HT-29 (cell line): ENCODE results near the gene HMGXB3. TPM values are rescaled to one million over a fixed set of nuclear protein-coding genes. Genes with fewer than 3 reads are reported as not detected.
"Not testable (repeated sequence)": the region's sequence is repeated elsewhere in the genome, so short reads cannot be mapped to it uniquely, and the experiment has no call there.

Experiments
- DNase-seq: peaks from one replicate; pipeline ENCODE4 v3.0.0-alpha.2; 2015; ENCODE audit warnings: low spot score
- total RNA-seq: library from RNA; depleted of rRNA; stranded (reverse); fragments of >200 nt; shearing (Covaris generic); gene quantifications from 2 replicates; pipeline ENCODE4 v1.2.3, GENCODE V29; 2014

Gene HMGXB3
- total RNA-seq, 1 experiment from 2014 or later: 53.6 TPM

DNA sequence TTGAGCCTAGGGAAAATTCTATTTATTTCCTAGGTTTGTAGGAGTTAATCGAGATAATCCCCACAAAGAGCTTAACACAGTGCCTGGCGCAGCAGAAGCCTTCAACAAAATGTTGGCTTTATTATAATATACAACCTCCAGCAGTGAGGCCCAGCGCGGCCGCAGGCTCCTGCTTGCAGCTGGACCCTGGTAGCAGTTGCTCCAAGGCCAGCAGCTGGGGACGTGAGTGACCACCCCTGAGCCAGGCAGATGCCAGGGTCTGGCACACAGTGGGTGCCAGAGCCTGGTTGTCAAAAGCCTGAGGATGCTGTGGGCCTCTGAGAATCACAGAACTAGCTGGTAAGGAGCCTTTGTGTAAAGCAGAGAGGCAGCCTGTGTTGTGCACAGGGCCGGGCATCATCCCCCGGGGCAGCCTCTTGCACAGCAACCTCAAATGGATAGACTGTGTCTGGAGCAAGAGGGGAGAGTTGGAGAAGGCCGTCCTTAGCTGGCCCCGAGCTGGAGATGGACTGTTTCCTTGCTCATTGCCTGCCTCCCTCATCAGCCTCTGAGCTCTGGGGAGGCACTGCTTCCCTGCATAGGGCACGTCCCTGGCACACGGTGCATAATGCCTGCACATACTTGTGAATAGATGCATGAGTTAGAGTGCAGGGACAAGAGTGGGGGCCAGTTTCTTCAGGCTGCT is 68.6 kb downstream of the HMGXB3 start:
- DNase-seq: no peak

DNA sequence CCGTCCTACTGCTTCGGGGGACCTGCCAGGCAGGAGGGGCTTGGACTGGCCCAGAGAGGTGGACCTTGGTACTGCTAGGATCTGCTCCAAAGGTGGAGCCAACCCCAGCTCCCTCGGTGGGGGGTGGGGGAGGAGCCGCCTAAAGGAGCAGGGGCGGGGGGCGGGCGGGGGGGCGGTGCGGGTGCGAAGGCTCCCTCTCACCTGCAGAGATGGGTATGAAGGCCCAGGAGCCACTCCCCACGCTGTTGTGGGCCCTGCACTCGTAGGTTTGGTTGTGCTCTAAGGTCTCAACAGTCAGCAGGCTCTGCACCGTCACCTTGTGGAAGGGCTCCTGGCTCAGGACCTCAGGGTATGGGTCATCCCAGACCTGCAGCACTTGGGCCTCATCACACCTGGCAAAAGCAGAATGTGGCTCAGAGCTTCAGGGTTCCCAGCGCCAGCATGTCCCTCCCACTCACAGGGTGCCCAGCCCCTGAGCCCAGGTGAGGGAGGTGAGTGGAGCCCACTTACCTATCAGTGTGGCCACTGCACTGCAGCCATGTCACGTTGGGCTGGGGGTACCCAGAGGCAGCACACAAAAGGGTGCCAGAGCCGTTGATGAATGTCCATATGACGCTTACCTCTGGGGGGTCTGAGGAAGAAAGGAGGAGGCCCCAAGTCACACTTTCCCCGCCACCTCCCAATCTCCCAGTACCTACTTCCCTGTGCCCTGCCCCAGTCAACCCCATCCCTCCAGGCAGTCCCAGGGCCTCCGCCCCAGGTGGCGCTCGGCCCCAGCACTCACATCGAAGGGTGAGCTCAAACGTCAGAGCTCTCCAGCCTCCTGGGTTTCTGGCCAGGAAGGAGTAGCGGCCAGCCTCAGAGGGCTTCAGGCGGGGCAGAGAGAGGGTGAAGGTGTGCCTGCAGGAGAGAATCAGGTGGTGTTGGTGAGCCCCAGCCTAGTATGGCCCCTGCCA is 69.4 kb downstream of the HMGXB3 start:
- DNase-seq: peak; percentile 14

DNA sequence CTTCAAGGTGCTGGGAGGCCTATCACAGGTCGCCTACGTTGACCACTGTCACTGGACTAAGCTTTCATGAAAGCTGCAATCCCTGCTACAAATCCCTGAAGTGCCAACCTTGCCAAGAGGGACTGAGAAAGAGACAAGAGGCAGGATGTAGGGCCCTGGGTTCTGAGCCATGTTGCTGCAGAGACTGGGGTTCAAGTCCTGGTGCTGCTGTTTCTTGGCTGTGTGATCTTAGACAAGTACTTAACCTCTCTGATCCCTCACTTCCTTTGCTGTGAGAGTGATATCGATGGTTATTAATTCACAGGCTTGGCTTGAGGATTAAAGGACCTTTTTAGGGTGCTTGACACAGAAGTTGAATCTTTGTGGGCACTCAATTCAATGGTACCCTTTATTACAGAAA is 70.3 kb downstream of the HMGXB3 start:
- DNase-seq: no peak

DNA sequence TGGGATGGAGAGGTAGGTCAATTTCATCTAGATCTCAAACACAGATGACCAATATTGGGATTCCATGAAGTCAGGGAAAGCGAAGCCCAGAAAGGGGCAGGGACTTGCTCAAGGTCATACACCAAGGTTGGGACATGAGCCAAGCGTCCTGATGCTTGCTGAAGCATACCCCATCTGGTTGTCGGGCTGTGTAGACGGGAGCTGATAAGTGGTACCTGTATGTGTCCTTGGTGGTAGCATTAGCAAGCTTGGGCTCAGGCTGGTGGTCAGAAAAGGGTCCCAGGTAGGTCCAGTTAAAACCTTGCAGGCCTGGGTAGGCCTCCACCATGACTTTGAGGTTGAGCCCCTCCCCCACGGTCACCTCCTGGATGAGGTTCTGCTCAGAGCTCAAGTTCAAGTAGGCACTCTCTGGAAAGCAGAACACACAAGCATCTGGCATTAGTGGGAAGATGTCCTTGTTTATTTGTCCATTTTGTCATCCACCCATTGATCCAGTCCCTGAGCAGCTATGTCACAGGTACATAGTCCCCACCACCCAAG is 72.6 kb downstream of the HMGXB3 start:
- DNase-seq: no peak

DNA sequence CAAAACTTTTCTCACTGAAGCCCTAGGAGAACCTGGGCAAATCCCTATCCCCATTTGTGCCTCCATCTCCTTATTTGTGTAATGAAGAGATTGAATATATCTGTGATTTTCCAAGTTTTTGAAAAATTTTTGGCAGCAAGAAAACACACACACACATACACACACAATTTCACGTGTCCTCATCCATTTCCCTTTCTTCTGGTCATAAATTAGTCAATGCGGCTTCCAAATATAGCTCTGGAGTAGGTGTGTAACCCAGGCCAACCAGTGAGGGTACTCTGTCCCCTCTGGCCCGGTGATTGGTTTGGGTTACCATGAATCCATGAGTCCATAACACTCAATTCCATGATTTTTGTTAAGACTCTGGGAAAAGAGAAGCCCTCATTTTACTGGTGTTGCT is 73.1 kb downstream of the HMGXB3 start:
- no peak for DNase-seq

DNA sequence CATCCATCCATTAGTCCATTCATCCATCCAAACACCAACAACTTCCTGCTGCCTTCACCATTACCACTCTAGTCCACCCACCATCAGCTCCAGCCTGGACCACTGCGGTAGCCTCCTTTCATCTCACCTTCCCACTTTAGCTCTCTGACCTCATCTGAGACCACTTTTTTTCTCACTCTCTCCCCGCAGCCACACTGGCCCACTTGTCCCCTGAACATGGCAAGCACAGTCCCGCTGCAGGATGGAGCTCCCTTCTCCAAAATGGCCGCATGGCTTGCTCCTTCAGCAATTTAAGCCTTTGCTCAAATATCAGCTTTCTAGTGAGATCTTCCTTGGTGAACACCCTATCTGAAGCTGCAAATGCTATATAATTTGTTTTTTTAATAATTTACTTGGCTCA is 74.7 kb downstream of the HMGXB3 start:
- DNase-seq: no peak

DNA sequence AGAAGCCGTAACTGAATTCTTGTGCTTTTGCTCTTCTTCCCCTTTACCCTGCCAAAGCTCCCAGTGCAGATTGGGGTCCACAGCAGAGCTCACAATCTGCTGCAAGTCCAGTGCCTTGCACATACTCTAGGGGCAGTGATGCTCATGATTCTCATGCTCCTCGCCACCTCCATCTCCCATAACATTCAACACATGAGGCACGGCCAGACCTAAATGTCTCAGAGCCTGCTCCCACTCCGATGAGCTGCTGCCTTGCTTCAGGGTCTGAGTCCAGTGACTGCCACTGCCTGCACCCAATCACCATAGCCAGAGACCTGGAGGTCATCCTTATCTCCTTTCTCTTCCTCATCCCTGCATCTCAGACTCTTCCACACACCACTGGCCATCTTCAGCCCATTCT is 75.3 kb downstream of the HMGXB3 start:
- DNase-seq: no peak

DNA sequence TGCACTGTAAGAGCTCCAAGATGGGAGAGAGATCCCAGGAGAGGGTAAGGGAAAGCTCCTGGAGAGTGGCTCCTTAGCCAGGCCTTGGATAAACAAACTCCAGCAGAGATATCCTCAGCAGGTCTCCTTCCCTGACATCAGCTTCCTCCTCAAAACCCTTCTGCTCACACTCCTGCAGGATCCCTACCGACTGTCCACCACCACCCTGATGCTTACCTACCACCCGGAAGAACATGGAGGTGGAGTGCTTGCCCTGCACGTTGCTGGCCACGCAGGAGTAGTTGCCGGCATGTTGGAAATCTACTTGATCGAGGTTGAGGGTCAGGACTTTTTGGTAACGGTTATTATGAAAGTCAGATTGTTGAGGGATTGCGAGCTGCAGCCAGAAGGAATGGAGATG is 76.5 kb downstream of the HMGXB3 start:
- DNase-seq: no peak

DNA sequence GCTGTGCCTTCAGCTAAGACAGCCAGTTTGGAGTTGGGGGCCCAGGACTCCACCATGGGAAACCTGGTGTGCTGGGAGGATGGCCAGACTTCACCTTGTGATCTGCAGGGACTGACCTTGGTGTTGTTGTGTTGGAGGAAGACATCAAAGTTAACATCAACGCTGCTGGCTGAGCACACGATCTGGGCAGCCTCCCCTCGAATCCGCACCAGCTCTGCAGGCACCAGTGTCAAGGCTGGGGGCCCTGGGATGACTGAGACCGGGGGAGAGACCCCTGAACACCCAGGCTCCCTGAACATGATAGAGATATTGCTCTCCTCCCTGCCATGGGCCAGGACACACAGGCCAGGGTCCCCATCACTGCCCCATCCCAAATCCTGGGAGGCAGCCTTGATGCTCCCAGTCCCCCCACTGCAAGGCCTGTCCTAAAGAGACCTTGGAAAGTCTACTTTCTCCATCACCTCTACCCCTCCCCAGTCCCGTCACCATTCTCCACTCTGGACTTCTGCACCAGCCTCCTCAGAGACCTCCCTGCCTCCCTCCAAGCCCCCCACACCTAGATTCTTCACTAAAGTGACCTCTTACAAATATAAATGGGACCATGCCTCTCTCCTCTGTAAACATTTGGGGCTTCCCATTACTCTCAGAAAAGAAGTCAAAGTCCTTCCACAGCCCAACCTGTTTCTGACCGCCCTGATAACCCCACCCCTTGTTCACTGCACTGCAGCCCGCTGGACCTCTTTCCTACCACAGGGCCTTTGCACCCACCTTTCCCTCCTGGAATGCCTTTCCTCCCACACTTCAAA is 77.7 kb downstream of the HMGXB3 start:
- DNase-seq: no peak

DNA sequence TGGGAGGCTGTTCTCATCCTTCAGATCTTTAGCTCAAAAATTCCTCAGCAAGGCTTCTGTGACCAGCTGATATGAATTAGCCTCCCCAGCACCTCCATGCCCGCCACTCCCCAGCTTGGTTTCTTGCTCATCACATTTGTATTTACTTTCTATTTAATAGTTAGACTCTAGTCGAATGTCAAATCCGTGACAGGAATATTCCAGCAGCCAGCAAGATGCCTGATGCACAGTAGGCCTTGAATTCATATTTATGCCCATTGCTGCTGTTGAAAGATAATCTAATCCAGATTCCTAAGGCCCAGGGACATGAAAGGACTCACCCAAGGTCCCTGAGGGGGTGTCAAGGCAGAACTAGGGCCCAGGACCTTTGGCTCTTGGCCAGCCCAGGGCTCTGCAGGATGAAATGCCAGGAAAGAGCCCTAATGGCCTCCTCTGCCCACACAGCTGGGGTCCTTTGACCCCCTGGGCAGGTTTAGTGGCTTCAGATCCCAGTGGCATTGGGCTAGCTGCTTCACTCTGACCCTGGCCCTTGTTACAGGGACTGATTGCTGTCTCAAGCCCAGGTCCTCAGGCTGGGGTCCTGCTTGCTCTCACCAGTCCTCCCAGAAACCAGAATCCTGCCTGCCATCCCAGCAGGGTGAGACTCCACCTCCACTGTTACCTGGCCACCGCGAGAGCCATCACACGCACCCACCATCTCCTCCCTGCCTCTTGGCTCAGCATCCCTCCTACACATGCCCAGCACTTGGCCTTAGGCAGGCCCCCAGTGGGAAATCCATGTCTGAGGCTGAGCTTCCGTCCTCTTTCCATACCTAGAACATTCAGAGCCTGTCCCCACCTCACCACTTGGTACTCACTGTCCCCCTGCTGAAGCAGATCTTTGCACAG is 78.5 kb downstream of the HMGXB3 start:
- no peak for DNase-seq

DNA sequence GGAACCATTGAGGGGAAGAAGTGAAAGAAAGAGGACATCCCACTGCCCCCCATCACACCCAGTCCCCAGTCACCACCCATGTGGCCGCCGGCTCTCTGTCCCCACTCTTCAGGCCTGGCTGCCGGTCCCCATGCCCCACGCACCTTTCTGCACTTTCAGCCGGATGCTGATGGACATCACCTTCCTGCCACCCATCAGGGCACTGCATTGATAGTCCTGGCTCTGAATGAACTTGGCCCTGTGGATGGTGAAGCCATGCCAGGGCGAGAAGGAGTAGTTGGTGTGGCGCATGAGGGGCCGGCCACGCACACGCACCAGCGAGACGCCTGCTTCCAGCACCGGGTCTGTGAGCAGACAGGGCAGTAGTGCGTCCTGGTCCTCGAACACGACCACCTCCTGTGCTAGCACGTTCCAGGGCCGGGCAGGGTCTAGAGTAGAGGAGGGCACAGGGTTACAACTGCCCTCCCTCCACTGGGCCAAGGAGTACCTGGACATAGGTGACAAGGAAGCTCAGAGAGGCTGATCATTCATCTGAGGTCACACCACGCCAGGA is 79.4 kb downstream of the HMGXB3 start:
- no peak for DNase-seq

DNA sequence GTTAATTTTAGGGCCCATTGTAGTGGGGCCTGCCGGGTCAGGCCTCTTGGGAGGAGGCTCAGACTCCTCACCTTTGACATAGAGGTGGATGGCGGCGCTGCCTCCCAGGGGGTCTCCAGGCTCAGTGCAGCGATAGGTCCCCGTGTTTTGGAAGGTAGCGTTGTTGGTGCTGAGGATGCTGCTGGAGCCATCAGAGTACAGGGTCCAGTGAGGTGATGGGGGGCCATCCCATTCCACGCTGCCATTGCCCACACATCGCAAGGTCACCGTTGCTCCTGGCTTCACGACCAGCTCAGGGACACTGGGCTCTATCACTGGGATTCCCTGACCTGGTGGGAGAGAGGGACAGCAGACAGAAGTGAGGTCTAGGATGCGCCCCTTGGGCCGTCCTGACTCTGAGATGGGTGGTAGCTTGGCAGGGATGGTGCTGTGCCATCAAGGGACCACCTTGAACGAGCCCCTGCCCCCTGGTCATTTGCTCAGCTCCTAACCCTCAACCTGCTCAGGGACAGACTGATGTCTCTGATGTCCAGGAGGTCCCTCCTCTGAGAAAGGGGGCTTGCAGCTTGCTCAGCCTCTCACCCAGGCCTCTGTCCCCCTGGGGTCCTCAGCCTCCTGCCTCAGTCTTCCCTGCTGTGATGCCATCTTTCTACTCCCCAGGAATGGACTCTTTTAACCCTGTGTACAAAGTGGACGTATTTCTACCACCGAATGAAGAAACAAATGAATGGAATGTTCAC is 80.3 kb downstream of the HMGXB3 start:
- no peak for DNase-seq

DNA sequence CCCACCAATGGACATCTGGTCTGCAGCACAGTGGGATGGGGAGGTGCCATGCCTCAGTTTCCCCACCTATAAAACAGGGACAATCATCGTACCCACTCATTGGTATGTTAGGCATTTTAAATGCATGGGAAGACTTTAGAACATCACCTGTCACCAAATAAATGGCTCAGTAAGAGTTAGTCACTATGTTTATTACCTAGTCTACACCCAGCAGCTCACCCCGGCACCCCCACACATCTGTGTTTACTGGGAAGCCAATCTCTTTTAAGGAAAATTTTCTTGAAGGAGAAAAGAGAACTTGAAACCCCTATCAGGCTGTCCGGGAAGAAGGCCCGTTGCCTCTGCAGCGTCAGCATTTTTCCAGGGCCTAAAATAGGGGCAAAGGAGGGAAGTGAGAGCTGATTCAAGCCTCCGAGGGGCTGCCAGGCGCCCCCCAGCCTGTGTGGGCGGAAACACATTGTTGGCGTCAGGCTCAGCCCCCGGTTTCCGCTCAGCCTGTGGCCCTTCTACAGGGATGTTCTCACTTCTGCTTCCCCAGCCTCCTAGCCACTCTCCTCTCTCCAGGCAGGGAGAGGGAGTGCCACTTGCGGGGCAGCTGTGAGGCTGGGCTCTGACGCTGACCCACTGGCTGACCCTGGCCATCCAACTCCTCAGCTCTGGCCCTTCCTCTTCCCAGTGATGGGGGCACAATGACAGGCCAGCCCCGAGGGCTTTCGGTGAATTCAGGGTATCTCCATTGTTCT is 81.2 kb downstream of the HMGXB3 start:
- no peak for DNase-seq

DNA sequence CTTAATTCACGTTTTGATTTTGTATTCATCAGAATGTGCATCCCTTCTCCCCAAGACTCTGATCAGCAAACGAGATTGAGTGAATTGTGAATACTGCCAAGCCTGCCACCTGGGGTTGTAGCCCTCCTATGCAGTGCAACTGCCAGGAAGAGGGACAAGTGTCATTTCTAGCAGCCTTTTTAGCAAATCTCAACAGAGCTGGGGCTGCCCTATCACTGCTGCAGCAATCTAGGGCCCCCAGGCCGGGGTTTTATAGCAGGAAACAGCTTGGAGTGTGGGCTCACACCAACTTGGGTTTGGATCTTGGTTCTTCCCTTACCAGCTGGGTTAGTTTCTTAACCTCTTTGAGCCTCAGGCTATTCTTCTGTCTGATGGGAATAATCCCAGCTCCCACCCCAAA is 81.8 kb downstream of the HMGXB3 start:
- DNase-seq: no peak

DNA sequence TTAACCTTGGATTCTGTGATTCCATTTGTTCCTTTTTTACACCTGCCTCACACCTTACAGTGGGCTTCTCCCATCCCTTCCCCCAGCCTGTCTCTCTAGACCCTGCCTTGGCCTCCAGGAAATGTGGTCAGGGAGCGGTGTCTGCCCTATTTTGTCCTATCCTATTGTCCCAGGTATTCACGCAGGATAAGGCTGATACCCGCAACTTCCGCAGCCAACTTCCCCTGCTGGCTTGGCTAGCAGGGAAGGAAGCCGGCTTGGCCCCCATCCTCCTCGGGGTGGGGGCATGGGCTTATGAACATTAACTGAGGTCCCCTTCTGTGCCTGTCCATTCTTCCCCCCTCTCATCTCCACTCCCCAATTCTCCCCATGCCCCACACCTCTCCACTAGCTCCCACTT is 82.3 kb downstream of the HMGXB3 start:
- no peak for DNase-seq

DNA sequence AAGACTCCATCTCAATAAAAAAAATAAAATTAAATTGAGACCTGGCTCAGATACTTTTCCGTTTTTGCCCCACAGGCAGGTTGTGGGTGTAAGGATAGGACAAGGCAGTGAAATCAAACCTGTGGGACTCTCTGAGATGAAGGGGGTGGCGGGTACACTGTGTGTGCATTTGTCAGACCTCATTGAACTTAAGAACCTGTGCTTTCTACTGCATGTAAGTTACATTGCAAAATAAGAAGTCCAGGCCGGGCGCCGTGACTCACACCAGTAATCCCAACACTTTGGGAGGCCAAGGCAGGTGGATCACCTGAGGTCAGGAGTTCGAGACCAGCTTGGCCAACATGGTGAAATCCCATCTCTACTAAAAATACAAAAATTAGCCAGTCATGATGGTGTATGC is 84.2 kb downstream of the HMGXB3 start:
- DNase-seq: not testable (repeated sequence)

DNA sequence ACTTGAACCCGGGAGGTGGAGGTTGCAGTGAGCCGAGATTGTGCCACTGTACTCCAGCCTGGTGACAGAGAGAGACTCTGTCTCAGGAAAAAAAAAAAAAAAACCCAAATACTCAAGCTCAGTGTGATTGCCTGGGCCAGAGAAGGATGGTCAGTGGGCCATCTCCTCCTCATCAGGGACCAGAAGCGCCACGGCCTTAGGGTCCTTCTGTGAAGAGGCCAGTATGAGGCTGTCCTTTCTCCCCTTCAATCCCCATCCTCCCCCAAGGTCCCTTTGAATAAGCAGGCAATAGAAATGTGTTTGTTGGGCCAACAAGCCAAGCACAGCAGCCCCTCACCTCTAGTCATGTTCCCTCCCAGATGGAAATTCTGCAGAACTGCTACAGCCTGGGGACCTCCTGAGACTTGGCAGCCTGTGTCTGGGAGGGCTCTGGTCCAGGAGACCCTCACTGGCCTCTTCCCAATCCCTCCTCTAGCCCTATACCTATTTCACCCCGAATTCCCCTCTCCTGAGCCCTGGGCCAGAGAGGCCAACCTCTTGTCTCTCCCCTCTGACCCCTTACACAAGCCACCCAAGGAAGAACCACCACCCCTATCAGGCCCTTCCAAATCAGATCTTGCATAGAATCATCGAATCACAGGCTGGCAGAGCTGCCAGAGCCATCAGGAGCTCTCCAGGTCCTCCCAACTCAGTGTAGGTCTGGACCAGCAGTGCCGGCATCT is 84.8 kb downstream of the HMGXB3 start:
- no peak for DNase-seq

DNA sequence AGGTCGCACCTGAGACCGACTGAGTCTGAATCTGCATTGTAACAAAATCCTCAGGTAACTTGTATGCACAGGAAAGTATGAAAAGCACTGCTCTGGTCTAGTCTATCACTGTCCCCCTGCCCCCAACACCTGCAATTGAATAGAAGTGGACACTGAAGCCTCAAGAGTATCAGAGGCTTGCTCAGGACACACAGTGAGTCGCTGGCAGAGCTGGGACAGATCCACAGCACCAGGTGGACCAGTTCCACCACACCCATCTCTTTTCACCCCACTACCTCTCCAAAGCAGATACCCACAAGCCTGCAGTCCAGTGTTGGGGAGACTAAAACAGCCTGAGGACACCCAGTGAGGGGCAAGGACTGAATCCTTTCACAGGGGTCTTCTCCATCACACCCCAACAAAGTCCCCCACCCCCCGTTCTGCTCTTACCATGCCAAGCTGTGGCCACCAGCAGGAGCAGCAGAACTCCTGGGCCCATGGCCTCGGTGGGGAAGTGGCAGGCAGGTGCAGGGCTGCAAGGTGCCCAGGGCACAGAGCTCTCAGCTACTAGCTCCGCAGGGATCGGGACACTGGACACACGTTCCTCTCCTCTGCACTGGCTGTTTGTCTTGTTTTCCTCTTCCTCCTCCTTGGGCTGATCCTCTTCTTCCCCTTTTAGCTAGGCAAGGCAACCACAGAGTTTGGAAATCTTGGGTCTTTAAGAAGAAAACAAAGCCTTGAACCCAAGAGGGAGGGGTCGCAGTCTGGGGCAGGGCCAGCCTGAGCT is 85.6 kb downstream of the HMGXB3 start, which contains the start of gene CSF1R:
Gene CSF1R (minus strand): TSS at position 605 of the 766 bp plus-strand sequence. CDS start 127 bp downstream, at position 478.
- DNase-seq: no peak
